Spinal cord (tissue), 10 donors: ENCODE results near the gene AGPS. TPM values are rescaled to one million over a fixed set of nuclear protein-coding genes. Genes with fewer than 3 reads are reported as not detected.
"Not testable (repeated sequence)": the region's sequence is repeated elsewhere in the genome, so short reads cannot be mapped to it uniquely, and the experiment has no call there.

ENCODE experiments used
- DNase-seq, 6 donors: peaks; one replicate each; pipeline versions ENCODE4 v3.0.0 to v3.0.0-alpha.2; 2013 to 2015; ENCODE audit warnings: low spot score in 6 of 6, low read depth in 4 of 6
- H3K27ac ChIP-seq: one replicate; pipeline ENCODE4 v1.5.1; 2013; ENCODE audit warnings: low read depth, low read length, control low read depth
- H3K27me3 ChIP-seq: one replicate; pipeline ENCODE4 v1.6.1; 2013; ENCODE audit warnings: low read length; ENCODE audit not compliant: control insufficient read depth, insufficient read depth
- H3K36me3 ChIP-seq: one replicate; pipeline ENCODE4 v1.6.1; 2013; ENCODE audit warnings: low read length; ENCODE audit not compliant: control insufficient read depth, insufficient read depth
- H3K4me1 ChIP-seq: one replicate; pipeline ENCODE4 v1.6.1; 2013; ENCODE audit warnings: low read length; ENCODE audit not compliant: control insufficient read depth, insufficient read depth
- H3K4me3 ChIP-seq: one replicate; pipeline ENCODE4 v1.5.1; 2013; ENCODE audit warnings: low read depth, low read length, control low read depth
- H3K9me3 ChIP-seq: one replicate; pipeline ENCODE4 v1.6.1; 2013; ENCODE audit warnings: low read length; ENCODE audit not compliant: control insufficient read depth, insufficient read depth
- WGBS: methylation state at CpG from one replicate; pipeline ENCODE4 v1.1.5; 2013; ENCODE audit warnings: missing lambda C conversion rate; ENCODE audit not compliant: insufficient coverage; 5-methylcytosine and 5-hydroxymethylcytosine counted together
- polyA plus RNA-seq, 2 donors: library from polyadenylated mRNA; unstranded; fragments of 120-200 nt; gene quantifications; one replicate each; pipeline ENCODE4 v1.2.1, GENCODE V29; 2013; ENCODE audit not compliant: insufficient read length in 2 of 2
- total RNA-seq, 2 donors: library from RNA; depleted of rRNA in 1 of 2; stranded (reverse); fragments of 120-200 nt in 1 of 2; fragments of >200 nt in 1 of 2; gene quantifications; one replicate each; pipeline versions ENCODE4 v1.2.3 to v1.2.4, GENCODE V29; 2013 to 2014
- donor health status: healthy.

Gene AGPS
- total and polyA plus RNA-seq, 4 donors: 27.0 to 72.7 (median 39.5) TPM

DNA sequence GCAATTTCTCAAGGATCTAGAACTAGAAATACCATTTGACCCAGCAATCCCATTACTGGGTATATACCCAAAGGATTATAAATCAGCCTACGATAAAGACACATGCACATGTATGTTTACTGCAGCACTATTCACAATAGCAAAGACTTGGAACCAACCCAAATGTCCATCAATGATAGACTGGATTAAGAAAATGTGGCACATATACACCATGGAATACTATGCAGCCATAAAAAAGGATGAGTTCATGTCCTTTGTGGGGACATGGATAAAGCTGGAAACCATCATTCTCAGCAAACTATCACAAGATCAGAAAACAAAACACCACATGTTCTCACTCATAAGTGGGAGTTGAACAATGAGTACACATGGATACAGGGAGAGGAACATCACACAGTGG lies 67.2 kb downstream of the AGPS start:
- not testable (repeated sequence) for H3K4me1 ChIP-seq, H3K9me3 ChIP-seq, H3K27ac ChIP-seq, H3K36me3 ChIP-seq, DNase-seq, H3K27me3 ChIP-seq, H3K4me3 ChIP-seq
- no CpG with 5 or more reads among the region's 1 CpG for WGBS

DNA sequence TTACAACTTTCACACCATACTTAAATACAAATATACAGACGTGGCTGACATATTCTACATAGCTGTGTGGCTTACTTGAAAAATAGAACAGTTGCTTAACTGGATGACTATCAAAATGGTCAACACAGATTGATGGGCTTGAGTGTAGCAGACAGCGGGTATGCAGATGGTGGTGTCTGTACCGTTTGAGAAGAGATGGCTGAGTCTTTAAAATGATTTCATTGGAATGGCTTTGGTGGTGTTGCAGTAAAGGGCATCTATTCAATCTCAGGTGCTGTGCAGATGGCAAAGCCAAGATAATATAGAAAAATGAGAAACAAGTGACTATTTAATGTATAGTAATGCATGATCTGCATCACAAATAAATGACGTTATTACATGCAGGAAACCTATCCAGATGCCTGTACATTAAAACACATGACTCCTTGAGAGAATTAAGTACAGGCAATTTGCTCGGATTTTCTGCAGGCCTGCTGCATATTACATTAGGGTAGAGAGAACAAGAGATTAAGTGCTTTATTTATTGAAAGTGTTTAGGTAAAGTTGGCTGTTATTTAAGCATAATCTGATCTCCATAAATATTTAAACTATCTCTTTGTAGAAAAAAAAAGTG lies 68.5 kb downstream of the AGPS start:
- DNase-seq: peak in 1 of 6 donors; percentile 37
- no peaks in the 10 kb centered on the region for H3K4me1 ChIP-seq
- no peak overlapping the region for H3K27ac ChIP-seq
- peaks cover 12% of the 10 kb centered on the region for H3K36me3 ChIP-seq
- 63% methylated on average over 2 of the region's 5 CpGs for WGBS
- H3K4me3 ChIP-seq: no peak overlapping the region
- H3K27me3 ChIP-seq: no peaks in the 10 kb centered on the region
- H3K9me3 ChIP-seq: peaks cover 1% of the 10 kb centered on the region

DNA sequence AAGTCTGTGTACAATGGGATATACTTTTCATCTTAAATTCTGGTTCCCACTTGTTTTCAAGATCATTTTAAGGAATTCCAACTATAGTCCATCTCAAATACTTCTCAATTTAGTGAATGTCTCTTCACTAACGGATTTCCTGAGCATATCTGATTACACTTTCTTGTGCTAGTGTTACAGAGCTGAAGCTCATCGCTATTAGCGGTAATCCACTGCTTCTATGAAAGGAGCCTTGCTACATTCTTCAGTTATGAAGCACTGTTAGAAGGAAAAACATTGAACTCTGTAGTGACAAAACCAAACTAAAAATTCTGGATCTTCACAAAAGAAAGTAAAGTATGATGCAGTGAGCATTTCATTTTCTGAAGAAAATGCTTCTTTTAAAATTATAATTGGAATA lies 72.0 kb downstream of the AGPS start:
- WGBS: 60% methylated on average over 1 of the region's 3 CpGs
- Histone ChIP-seq H3K36me3 (peaks cover 21% of the 10 kb centered on the region), H3K27me3 (no peaks in the 10 kb centered on the region), H3K9me3 (peaks cover 1% of the 10 kb centered on the region), H3K27ac (no peak overlapping the region), H3K4me1 (no peaks in the 10 kb centered on the region), H3K4me3 (no peak overlapping the region)
- DNase-seq: no peak

DNA sequence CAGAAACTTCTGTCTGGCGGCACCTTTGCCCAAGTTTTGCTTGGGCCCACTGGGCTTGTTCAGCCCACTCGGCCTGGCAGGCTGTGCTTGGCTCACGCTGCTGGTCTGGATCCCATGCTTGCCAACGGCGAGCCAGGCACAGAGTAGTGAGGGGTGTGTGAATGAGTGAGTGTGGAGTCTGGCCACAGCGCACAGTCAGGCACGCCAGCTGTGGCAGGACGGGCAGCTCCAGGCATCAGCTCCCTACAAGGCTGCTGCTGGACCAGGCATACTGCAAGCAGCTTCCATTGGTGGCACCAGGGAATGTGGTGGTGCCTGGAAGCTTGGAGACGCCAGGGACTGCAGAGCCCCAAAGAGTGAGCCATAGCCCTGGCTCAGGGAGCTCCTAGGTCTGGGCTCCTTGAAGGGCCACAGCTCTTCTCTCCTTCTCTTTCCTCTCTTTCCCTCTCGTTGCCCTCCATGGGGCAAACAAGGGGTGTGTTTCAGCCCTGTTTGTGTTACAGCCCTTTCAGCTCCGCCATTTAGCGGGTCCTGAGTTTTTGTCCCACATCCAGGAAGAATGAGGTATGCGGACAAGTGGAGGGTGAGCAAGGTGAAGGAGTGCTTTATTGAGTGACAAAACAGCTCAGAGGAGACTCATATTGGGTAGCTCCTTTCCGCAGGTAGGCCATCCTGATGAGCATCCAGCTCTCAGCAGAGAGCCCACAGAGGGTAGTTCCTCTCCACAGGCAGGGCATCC lies 73.0 kb downstream of the AGPS start:
- no peak for DNase-seq
- no peak overlapping the region for H3K27ac ChIP-seq
- H3K4me3 ChIP-seq: no peak overlapping the region
- WGBS: 97% methylated on average over 14 of the region's 14 CpGs
- no peaks in the 10 kb centered on the region for H3K27me3 ChIP-seq
- H3K4me1 ChIP-seq: no peaks in the 10 kb centered on the region
- H3K36me3 ChIP-seq: peaks cover 21% of the 10 kb centered on the region
- H3K9me3 ChIP-seq: peaks cover 1% of the 10 kb centered on the region

- Histone ChIP-seq H3K4me1 (no peaks in the 10 kb centered on the region), H3K27me3 (no peaks in the 10 kb centered on the region), H3K9me3 (peaks cover 4% of the 10 kb centered on the region), H3K27ac (no peak overlapping the region), H3K4me3 (no peak overlapping the region), H3K36me3 (peaks cover 21% of the 10 kb centered on the region)
- DNase-seq: no peak
- 89% methylated on average over 15 of the region's 17 CpGs for WGBS
These were observed 74.0 kb downstream of the AGPS start for GRCh38 chr2:177466337-177467195.

- no peak for DNase-seq
- Histone ChIP-seq H3K36me3 (peaks cover 21% of the 10 kb centered on the region), H3K9me3 (peaks cover 8% of the 10 kb centered on the region), H3K27me3 (no peaks in the 10 kb centered on the region), H3K4me1 (no peaks in the 10 kb centered on the region), H3K4me3 (no peak overlapping the region), H3K27ac (no peak overlapping the region)
- no CpG with 5 or more reads among the region's 1 CpG for WGBS
These were observed 75.1 kb downstream of the AGPS start for GRCh38 chr2:177467646-177468045.

DNA sequence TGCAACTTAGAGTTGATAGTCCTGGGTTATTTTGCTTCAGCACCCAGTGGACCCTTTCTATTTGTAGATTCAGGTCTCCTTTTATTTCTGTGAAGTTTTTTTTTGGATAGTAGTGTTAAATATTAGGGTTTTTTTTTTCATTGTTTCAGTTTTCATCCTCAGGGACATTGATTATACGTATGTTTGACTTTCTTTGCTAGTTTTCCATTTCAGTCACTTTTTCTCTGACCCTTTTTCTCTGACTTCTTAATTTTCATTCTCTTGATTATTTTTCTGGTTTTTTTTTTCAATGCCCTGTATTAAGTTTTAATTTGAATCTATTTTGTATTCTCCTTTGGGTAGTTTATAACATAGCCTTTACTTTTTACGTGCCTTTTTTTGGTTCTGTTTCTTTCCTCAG lies 79.4 kb downstream of the AGPS start:
- H3K36me3 ChIP-seq: no peaks in the 10 kb centered on the region
- WGBS: no CpG with 5 or more reads among the region's 2 CpGs
- no peaks in the 10 kb centered on the region for H3K27me3 ChIP-seq
- no peak overlapping the region for H3K4me3 ChIP-seq
- H3K4me1 ChIP-seq: no peaks in the 10 kb centered on the region
- DNase-seq: no peak
- no peak overlapping the region for H3K27ac ChIP-seq
- peaks cover 7% of the 10 kb centered on the region for H3K9me3 ChIP-seq

DNA sequence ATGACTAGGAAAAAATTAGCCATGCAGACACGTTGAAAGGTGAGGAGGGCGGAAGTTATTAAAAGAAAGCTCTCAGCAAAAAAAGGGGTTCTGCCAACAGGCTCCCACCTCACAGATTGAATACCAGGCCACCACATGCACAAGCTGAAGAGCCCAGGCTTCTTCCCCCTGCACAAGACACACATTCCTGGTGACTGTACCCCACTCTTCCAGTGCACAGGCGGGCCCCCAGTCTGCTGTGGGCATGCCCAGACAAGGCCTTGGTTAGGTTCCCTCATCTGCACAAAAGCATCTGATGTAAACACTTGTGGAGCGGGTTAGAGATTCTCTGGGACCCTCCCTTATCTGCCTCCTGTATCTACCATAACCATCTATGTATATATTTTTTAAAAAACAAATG lies 81.7 kb downstream of the AGPS start:
- H3K4me1 ChIP-seq: no peaks in the 10 kb centered on the region
- H3K36me3 ChIP-seq: no peaks in the 10 kb centered on the region
- H3K4me3 ChIP-seq: no peak overlapping the region
- DNase-seq: no peak
- whole genome bisulfite sequencing: 100% methylated on average over 1 of the region's 4 CpGs
- H3K9me3 ChIP-seq: peaks cover 7% of the 10 kb centered on the region
- H3K27me3 ChIP-seq: no peaks in the 10 kb centered on the region
- H3K27ac ChIP-seq: no peak overlapping the region

- DNase-seq: no peak
- Histone ChIP-seq H3K27me3 (no peaks in the 10 kb centered on the region), H3K36me3 (no peaks in the 10 kb centered on the region), H3K4me3 (no peak overlapping the region), H3K27ac (no peak overlapping the region), H3K9me3 (peaks cover 7% of the 10 kb centered on the region), H3K4me1 (no peaks in the 10 kb centered on the region)
- 100% methylated on average over 1 of the region's 1 CpG for WGBS
These were observed 82.4 kb downstream of the AGPS start for GRCh38 chr2:177474998-177475397.
